ENCODE results near the gene ZNF793.
A peak's percentile ranks its signal among the peaks of the same experiment; 100 is the strongest.

Gene ZNF793

GRCh38 chr19:37506387-37507166 is at the start of gene ZNF793:
ZNF793 (plus strand) TSS chr19:37506939; CDS start chr19:37523440, 16,501 bp downstream.
- DNase-seq: peak; percentile 78 to 82

- no peak for DNase-seq
Observed at GRCh38 chr19:37466277-37466797, 40.4 kb upstream of the ZNF793 start.

GRCh38 chr19:37466798-37467607 is 39.7 kb upstream of the ZNF793 start, which contains the start of gene ZNF569:
ZNF569 (minus strand) TSS chr19:37467444; CDS start chr19:37444921, 22,523 bp downstream.
- DNase-seq: peak; percentile 82 to 87

- DNase-seq: no peak
Observed at GRCh38 chr19:37467608-37468090, 39.1 kb upstream of the ZNF793 start.

- DNase-seq: peak; percentile 86 to 88
Observed at GRCh38 chr19:37468961-37469777, 37.6 kb upstream of the ZNF793 start, which contains the start of gene ZNF570. ZNF570 (plus strand) TSS chr19:37469356; CDS start chr19:37470355, 999 bp downstream.

- DNase-seq: no peak
Observed at GRCh38 chr19:37470216-37470615, 36.5 kb upstream of the ZNF793 start.

GRCh38 chr19:37472165-37472564 is 34.6 kb upstream of the ZNF793 start:
- DNase-seq: no peak

- DNase-seq: no peak
Observed at GRCh38 chr19:37484406-37485168, 22.2 kb upstream of the ZNF793 start.

GRCh38 chr19:37492213-37492612 is 14.5 kb upstream of the ZNF793 start:
- no peak for DNase-seq

GRCh38 chr19:37505958-37506386 is 767 bp upstream of the ZNF793 start:
- no peak for DNase-seq

- no peak for DNase-seq
Observed at GRCh38 chr19:37507167-37507464, 377 bp downstream of the ZNF793 start.

GRCh38 chr19:37511186-37511585 is 4.4 kb downstream of the ZNF793 start:
- DNase-seq: no peak

GRCh38 chr19:37511821-37512220 is 5.1 kb downstream of the ZNF793 start:
- DNase-seq: no peak

- no peak for DNase-seq
Observed at GRCh38 chr19:37513397-37513796, 6.7 kb downstream of the ZNF793 start.

- no peak for DNase-seq
Observed at GRCh38 chr19:37519890-37520289, 13.2 kb downstream of the ZNF793 start.

- DNase-seq: no peak
Observed at GRCh38 chr19:37537391-37537947, 30.7 kb downstream of the ZNF793 start.

- DNase-seq: peak; percentile 33 to 63
Observed at GRCh38 chr19:37551129-37551993, 44.6 kb downstream of the ZNF793 start.

GRCh38 chr19:37563518-37563917 is 56.8 kb downstream of the ZNF793 start:
- no peak for DNase-seq

GRCh38 chr19:37564624-37565369 is 58.1 kb downstream of the ZNF793 start:
- no peak for DNase-seq

GRCh38 chr19:37565370-37565669 is 58.6 kb downstream of the ZNF793 start:
- no peak for DNase-seq

All from stimulated activated CD4-positive, alpha-beta T cell treated with anti-CD3 and anti-CD28 coated beads, Interleukin-2, amount 100 ng/mL, for 24 hours (primary cell).